Inferior parietal cortex (tissue), 1 donor: ENCODE data around the gene LGR5.

Source experiments
- DNase-seq: peaks from one replicate; pipeline ENCODE4 v3.0.0-alpha.2; 2016; ENCODE audit errors: extremely low spot score

The LGR5 gene

GRCh38 chr12:71439613-71440344 lies at the start of gene LGR5:
Gene LGR5, plus strand, starts transcription at chr12:71439798. Its CDS starts 283 bp downstream, at chr12:71440081.
- DNase-seq, result peak; percentile 66

GRCh38 chr12:71392521-71393145 lies 47.0 kb upstream of the LGR5 start:
- peak; percentile 71 for DNase-seq

- DNase-seq, result no peak
Measured at GRCh38 chr12:71393625-71394024, 46.0 kb upstream of the LGR5 start.

- no peak for DNase-seq
Measured at GRCh38 chr12:71397433-71397954, 42.1 kb upstream of the LGR5 start.

- no peak for DNase-seq
Measured at GRCh38 chr12:71399197-71399596, 40.4 kb upstream of the LGR5 start.

GRCh38 chr12:71400481-71400880 lies 39.1 kb upstream of the LGR5 start:
- no peak for DNase-seq

GRCh38 chr12:71405884-71406283 lies 33.7 kb upstream of the LGR5 start:
- no peak for DNase-seq

GRCh38 chr12:71407732-71408131 lies 31.9 kb upstream of the LGR5 start:
- DNase-seq, result no peak

GRCh38 chr12:71410844-71411243 lies 28.8 kb upstream of the LGR5 start:
- DNase-seq, result no peak

- DNase-seq, result no peak
Measured at GRCh38 chr12:71411635-71412034, 28.0 kb upstream of the LGR5 start.

GRCh38 chr12:71415336-71416231 lies 24.0 kb upstream of the LGR5 start:
- DNase-seq, result peak; percentile 83

- DNase-seq, result no peak
Measured at GRCh38 chr12:71417181-71417580, 22.4 kb upstream of the LGR5 start.

- no peak for DNase-seq
Measured at GRCh38 chr12:71420775-71421406, 18.7 kb upstream of the LGR5 start.

- no peak for DNase-seq
Measured at GRCh38 chr12:71425568-71426299, 13.9 kb upstream of the LGR5 start.

- DNase-seq, result no peak
Measured at GRCh38 chr12:71426300-71427047, 13.1 kb upstream of the LGR5 start.

GRCh38 chr12:71430756-71431155 lies 8.8 kb upstream of the LGR5 start:
- DNase-seq, result no peak

- DNase-seq, result no peak
Measured at GRCh38 chr12:71431991-71432390, 7.6 kb upstream of the LGR5 start.

GRCh38 chr12:71432936-71433335 lies 6.7 kb upstream of the LGR5 start:
- no peak for DNase-seq

- no peak for DNase-seq
Measured at GRCh38 chr12:71436696-71437095, 2.9 kb upstream of the LGR5 start.

GRCh38 chr12:71438670-71439361 lies 782 bp upstream of the LGR5 start:
- DNase-seq, result no peak
